COLO829 (cell line): ENCODE results near the gene KCNC2.

ENCODE experiments used
- DNase-seq: peaks from one replicate; pipeline ENCODE4 v3.0.0; 2012; ENCODE audit warnings: low spot score

The KCNC2 gene

GRCh38 chr12:75161488-75161887 lies 48.2 kb downstream of the KCNC2 start:
- DNase-seq: no peak

GRCh38 chr12:75157385-75157784 lies 52.3 kb downstream of the KCNC2 start:
- DNase-seq: no peak

- DNase-seq: no peak
Measured at GRCh38 chr12:75155962-75156361, 53.7 kb downstream of the KCNC2 start.

- DNase-seq: no peak
Measured at GRCh38 chr12:75154388-75154787, 55.3 kb downstream of the KCNC2 start.

- DNase-seq: no peak
Measured at GRCh38 chr12:75139196-75139595, 70.4 kb downstream of the KCNC2 start.

GRCh38 chr12:75137896-75138295 lies 71.7 kb downstream of the KCNC2 start:
- DNase-seq: no peak

- DNase-seq: no peak
Measured at GRCh38 chr12:75135026-75135425, 74.6 kb downstream of the KCNC2 start.

GRCh38 chr12:75130811-75131210 lies 78.8 kb downstream of the KCNC2 start:
- no peak for DNase-seq

GRCh38 chr12:75129275-75129674 lies 80.4 kb downstream of the KCNC2 start:
- no peak for DNase-seq

- no peak for DNase-seq
Measured at GRCh38 chr12:75121036-75121705, 88.5 kb downstream of the KCNC2 start.

- DNase-seq: no peak
Measured at GRCh38 chr12:75120311-75120711, 89.3 kb downstream of the KCNC2 start.

GRCh38 chr12:75116646-75117198 lies 92.9 kb downstream of the KCNC2 start:
- no peak for DNase-seq

- DNase-seq: no peak
Measured at GRCh38 chr12:75115748-75116147, 93.9 kb downstream of the KCNC2 start.

- DNase-seq: no peak
Measured at GRCh38 chr12:75103822-75104221, 105.8 kb downstream of the KCNC2 start.

- DNase-seq: no peak
Measured at GRCh38 chr12:75101781-75102180, 107.9 kb downstream of the KCNC2 start.

- no peak for DNase-seq
Measured at GRCh38 chr12:75099210-75099609, 110.4 kb downstream of the KCNC2 start.

- no peak for DNase-seq
Measured at GRCh38 chr12:75097003-75097402, 112.6 kb downstream of the KCNC2 start.

GRCh38 chr12:75087654-75088053 lies 122.0 kb downstream of the KCNC2 start:
- DNase-seq: no peak

GRCh38 chr12:75086091-75087038 lies 123.3 kb downstream of the KCNC2 start:
- no peak for DNase-seq

GRCh38 chr12:75081305-75081704 lies 128.3 kb downstream of the KCNC2 start:
- DNase-seq: no peak

- DNase-seq: no peak
Measured at GRCh38 chr12:75080582-75080981, 129.1 kb downstream of the KCNC2 start.

GRCh38 chr12:75065482-75065881 lies 144.2 kb downstream of the KCNC2 start:
- DNase-seq: no peak

- no peak for DNase-seq
Measured at GRCh38 chr12:75062691-75063090, 146.9 kb downstream of the KCNC2 start.
